Measurements from ENCODE around the gene CD5L.

Gene CD5L

GRCh38 chr1:157841708-157842107 lies at the start of gene CD5L:
TSS of gene CD5L (minus strand) at chr1:157841808. CDS start at chr1:157841701, 107 bp downstream.
- DNase-seq, result no peak

GRCh38 chr1:157882580-157882979 lies 41.0 kb upstream of the CD5L start:
- DNase-seq, result no peak

- no peak for DNase-seq
Measured at GRCh38 chr1:157880621-157881020, 39.0 kb upstream of the CD5L start.

GRCh38 chr1:157878059-157878458 lies 36.5 kb upstream of the CD5L start:
- no peak for DNase-seq

- no peak for DNase-seq
Measured at GRCh38 chr1:157870490-157870889, 28.9 kb upstream of the CD5L start.

GRCh38 chr1:157868654-157869053 lies 27.0 kb upstream of the CD5L start:
- DNase-seq, result no peak

GRCh38 chr1:157862114-157863070 lies 20.8 kb upstream of the CD5L start:
- no peak for DNase-seq

- no peak for DNase-seq
Measured at GRCh38 chr1:157856538-157856937, 14.9 kb upstream of the CD5L start.

GRCh38 chr1:157852476-157852875 lies 10.9 kb upstream of the CD5L start:
- DNase-seq, result no peak

- no peak for DNase-seq
Measured at GRCh38 chr1:157849229-157849875, 7.7 kb upstream of the CD5L start.

- no peak for DNase-seq
Measured at GRCh38 chr1:157844089-157844830, 2.7 kb upstream of the CD5L start.

- no peak for DNase-seq
Measured at GRCh38 chr1:157842939-157843338, 1.3 kb upstream of the CD5L start.

GRCh38 chr1:157838966-157839365 lies 2.6 kb downstream of the CD5L start:
- no peak for DNase-seq

- DNase-seq, result no peak
Measured at GRCh38 chr1:157834430-157834829, 7.2 kb downstream of the CD5L start.

- DNase-seq, result no peak
Measured at GRCh38 chr1:157833145-157833544, 8.5 kb downstream of the CD5L start.

- no peak for DNase-seq
Measured at GRCh38 chr1:157831968-157832626, 9.5 kb downstream of the CD5L start.

- no peak for DNase-seq
Measured at GRCh38 chr1:157830887-157831286, 10.7 kb downstream of the CD5L start.

GRCh38 chr1:157829711-157830110 lies 11.9 kb downstream of the CD5L start:
- DNase-seq, result no peak

GRCh38 chr1:157829210-157829609 lies 12.4 kb downstream of the CD5L start:
- no peak for DNase-seq

GRCh38 chr1:157820299-157820698 lies 21.3 kb downstream of the CD5L start:
- no peak for DNase-seq

GRCh38 chr1:157819896-157820295 lies 21.7 kb downstream of the CD5L start, which contains the start of gene FCRL1:
TSS of gene FCRL1 (minus strand) at chr1:157820120. CDS start at chr1:157820037, 83 bp downstream.
- DNase-seq, result no peak

GRCh38 chr1:157819215-157819614 lies 22.4 kb downstream of the CD5L start:
- no peak for DNase-seq

- no peak for DNase-seq
Measured at GRCh38 chr1:157813269-157813668, 28.3 kb downstream of the CD5L start.
